NB4 (cell line): ENCODE results near the gene STT3A.

ENCODE experiments used
- DNase-seq: peaks from one replicate; pipeline ENCODE4 v3.0.0; 2010; ENCODE audit warnings: low read depth
- H3K4me3 ChIP-seq: one replicate; pipeline ENCODE4 v1.5.1; 2011; ENCODE audit warnings: mild to moderate bottlenecking, low read depth, low read length, moderate library complexity
- MYC ChIP-seq: IDR thresholded peaks from 2 replicates; pipeline ENCODE4 v1.6.1; 2011; ENCODE audit warnings: low read depth, low read length
- POLR2A ChIP-seq: IDR thresholded peaks from 2 replicates; pipeline ENCODE4 v1.6.1; 2011; ENCODE audit warnings: mild to moderate bottlenecking; ENCODE audit not compliant: insufficient read length; ENCODE audit errors: extremely low read depth
- TF ChIP-seq, protein P1 (sequence below): IDR thresholded peaks from 2 replicates; pipeline ENCODE4 v1.6.1; 2011; ENCODE audit warnings: low read depth, low read length
- TF ChIP-seq, protein P2 (sequence below): IDR thresholded peaks from one replicate; pipeline ENCODE4 v1.5.1; 2012; ENCODE audit warnings: low read depth, low read length

The STT3A gene

GRCh38 chr11:125559888-125560287 is 32.8 kb upstream of the STT3A start:
- TF ChIP-seq, protein P1, sequence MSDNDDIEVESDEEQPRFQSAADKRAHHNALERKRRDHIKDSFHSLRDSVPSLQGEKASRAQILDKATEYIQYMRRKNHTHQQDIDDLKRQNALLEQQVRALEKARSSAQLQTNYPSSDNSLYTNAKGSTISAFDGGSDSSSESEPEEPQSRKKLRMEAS = no peak
- TF ChIP-seq, protein P2, sequence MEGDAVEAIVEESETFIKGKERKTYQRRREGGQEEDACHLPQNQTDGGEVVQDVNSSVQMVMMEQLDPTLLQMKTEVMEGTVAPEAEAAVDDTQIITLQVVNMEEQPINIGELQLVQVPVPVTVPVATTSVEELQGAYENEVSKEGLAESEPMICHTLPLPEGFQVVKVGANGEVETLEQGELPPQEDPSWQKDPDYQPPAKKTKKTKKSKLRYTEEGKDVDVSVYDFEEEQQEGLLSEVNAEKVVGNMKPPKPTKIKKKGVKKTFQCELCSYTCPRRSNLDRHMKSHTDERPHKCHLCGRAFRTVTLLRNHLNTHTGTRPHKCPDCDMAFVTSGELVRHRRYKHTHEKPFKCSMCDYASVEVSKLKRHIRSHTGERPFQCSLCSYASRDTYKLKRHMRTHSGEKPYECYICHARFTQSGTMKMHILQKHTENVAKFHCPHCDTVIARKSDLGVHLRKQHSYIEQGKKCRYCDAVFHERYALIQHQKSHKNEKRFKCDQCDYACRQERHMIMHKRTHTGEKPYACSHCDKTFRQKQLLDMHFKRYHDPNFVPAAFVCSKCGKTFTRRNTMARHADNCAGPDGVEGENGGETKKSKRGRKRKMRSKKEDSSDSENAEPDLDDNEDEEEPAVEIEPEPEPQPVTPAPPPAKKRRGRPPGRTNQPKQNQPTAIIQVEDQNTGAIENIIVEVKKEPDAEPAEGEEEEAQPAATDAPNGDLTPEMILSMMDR = no peak
- TF ChIP-seq POLR2A = no peak
- no peak for TF ChIP-seq MYC
- no peak for DNase-seq
- no peak overlapping the region for H3K4me3 ChIP-seq

DNA sequence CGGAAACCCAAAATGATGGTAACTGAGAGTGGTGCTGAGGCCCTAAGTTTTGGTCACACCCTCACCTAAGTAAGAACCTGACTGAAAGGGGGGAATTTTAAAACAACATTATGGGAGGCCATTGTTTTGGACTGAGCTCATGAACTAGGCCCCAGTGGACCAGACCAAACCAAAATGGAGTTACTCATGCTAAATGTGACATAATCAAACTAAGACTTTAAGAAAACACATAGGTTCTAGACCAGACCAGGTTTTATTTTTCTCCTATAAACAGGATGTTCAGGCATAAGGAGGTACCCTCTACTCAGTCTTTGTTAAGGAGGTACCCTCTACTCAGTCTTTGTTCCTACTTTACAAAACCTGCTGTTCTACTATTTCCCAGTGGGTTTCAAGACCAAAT is 30.7 kb upstream of the STT3A start:
- TF ChIP-seq MYC = no peak
- TF ChIP-seq, protein P1 = no peak
- TF ChIP-seq, protein P2 = no peak
- H3K4me3 ChIP-seq = no peak overlapping the region
- DNase-seq = no peak

DNA sequence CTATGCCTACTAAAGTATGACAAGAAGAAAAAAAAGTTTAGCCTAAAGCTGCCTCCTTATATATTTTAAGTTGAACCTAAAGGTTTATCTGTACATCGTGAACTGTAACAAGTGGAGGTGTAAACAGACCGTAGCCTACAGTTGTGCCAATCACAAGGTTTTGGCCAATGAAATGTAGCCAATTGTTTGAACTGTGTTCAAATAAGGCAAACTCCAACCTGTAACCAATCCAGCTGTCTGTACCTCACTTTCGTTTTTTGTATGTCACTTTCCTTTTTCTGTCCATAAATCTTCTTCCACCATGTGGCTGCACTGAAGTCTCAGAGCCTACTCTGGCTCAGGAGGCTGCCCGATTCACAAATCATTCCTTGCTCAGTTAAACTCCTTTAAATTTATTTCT is 30.2 kb upstream of the STT3A start:
- no peak for DNase-seq
- no peak overlapping the region for H3K4me3 ChIP-seq
- TF ChIP-seq MYC = no peak
- no peak for TF ChIP-seq POLR2A
- TF ChIP-seq, protein P1 = no peak
- TF ChIP-seq, protein P2 = no peak

GRCh38 chr11:125564357-125564756 is 28.3 kb upstream of the STT3A start:
- TF ChIP-seq, protein P1 = no peak
- no peak for TF ChIP-seq POLR2A
- TF ChIP-seq, protein P2 = no peak
- no peak for TF ChIP-seq MYC
- H3K4me3 ChIP-seq = no peak overlapping the region
- DNase-seq = no peak

- TF ChIP-seq MYC (no peak), POLR2A (no peak)
- TF ChIP-seq, protein P2 = no peak
- TF ChIP-seq, protein P1 = no peak
- H3K4me3 ChIP-seq = no peak overlapping the region
- DNase-seq = no peak
Observed at GRCh38 chr11:125566235-125566634, 26.4 kb upstream of the STT3A start.
